Thyroid gland (tissue), 4 donors: Measurements from ENCODE around the gene VPS72.

ENCODE experiments used
- CTCF ChIP-seq, 6 experiments: fragments of 200-600 bp in 3 of 6; fragments of 450-650 bp in 3 of 6; sonication (generic) in 3 of 6; IDR thresholded peaks; one replicate each; pipeline ENCODE4 v1.5.1; 2016 to 2019; ENCODE audit warnings: antibody characterized with exemption in 6 of 6, mild to moderate bottlenecking in 2 of 6, inconsistent platforms in 1 of 6, moderate library complexity in 1 of 6
- POLR2A ChIP-seq, 2 donors: fragments of 450-650 bp; IDR thresholded peaks; one replicate each; pipeline ENCODE4 v1.6.1; 2017; ENCODE audit warnings: antibody characterized with exemption in 2 of 2, mild to moderate bottlenecking in 2 of 2, moderate library complexity in 1 of 2

GRCh38 chr1:151175863-151176262 lies 14.1 kb downstream of the VPS72 start, which contains the start of gene TMOD4:
- TF ChIP-seq CTCF (IDR thresholded peaks at IDR 0.05): peak in 1 of 6 experiments; percentile 39
- no peak for TF ChIP-seq POLR2A (IDR thresholded peaks at IDR 0.05)
